SK-N-SH (cell line): ENCODE data around the gene GJA9. TPM values are rescaled to one million over a fixed set of nuclear protein-coding genes. Genes with fewer than 3 reads are reported as not detected.

Source experiments
- CTCF ChIA-PET: fragments of 300-600, 350-600 bp; formaldehyde crosslinking; extraction: SDS; loops from one replicate; lab custom pipeline; 2021; lab: Yijun Ruan, JAX
- POLR2A ChIA-PET: fragments of 350-600 bp; sonication (Branson Sonifier 250); formaldehyde crosslinking; extraction: SDS; loops from one replicate; lab custom pipeline; 2020; ENCODE audit warnings: antibody characterized with exemption, inconsistent platforms; lab: Yijun Ruan, JAX
- DNase-seq: peaks from one replicate; pipeline ENCODE4 v3.0.0; 2012
- H2AFZ ChIP-seq: fragments of 200-600 bp; sonication (generic); 2 replicates; pipeline ENCODE4 v1.8.1; 2016; ENCODE audit warnings: antibody characterized with exemption, mild to moderate bottlenecking, low read depth
- H3F3A ChIP-seq: fragments of 200-600 bp; sonication (generic); replicated peaks from 2 replicates; pipeline ENCODE3; 2016; ENCODE audit warnings: antibody characterized with exemption, mild to moderate bottlenecking; ENCODE audit not compliant: insufficient read depth
- H3K27ac ChIP-seq, 2 experiments: fragments of 200-500 bp in 1 of 2; fragments of 200-600 bp in 1 of 2; sonication (Bioruptor generic) in 1 of 2; sonication (generic), shearing (Covaris generic) in 1 of 2; 2 replicates each; pipeline versions ENCODE4 v1.5.1 to v1.6.1; 2014 to 2016; ENCODE audit warnings: low read depth in 2 of 2, inconsistent platforms in 1 of 2, low read length in 1 of 2, mild to moderate bottlenecking in 1 of 2, mixed read lengths in 1 of 2
- H3K27me3 ChIP-seq: fragments of 200-600 bp; sonication (generic), shearing (Covaris generic); 2 replicates; pipeline ENCODE4 v1.6.1; 2016; ENCODE audit warnings: mixed run types; ENCODE audit not compliant: insufficient read depth
- H3K36me3 ChIP-seq, 2 experiments: fragments of 200-500 bp in 1 of 2; fragments of 200-600 bp in 1 of 2; sonication (Bioruptor generic) in 1 of 2; sonication (generic) in 1 of 2; replicated peaks in 1 of 2; 2 replicates each; pipeline versions ENCODE3 to v1.5.1; 2014 to 2016; ENCODE audit warnings: low read length in 1 of 2, mild to moderate bottlenecking in 1 of 2; ENCODE audit not compliant: insufficient read depth in 2 of 2, control insufficient read depth in 1 of 2
- H3K4me1 ChIP-seq, 2 experiments: fragments of 200-500 bp in 1 of 2; fragments of 200-600 bp in 1 of 2; sonication (Bioruptor generic) in 1 of 2; sonication (generic), shearing (Covaris generic) in 1 of 2; 2 replicates each; pipeline versions ENCODE4 v1.5.1 to v1.6.1; 2014 to 2016; ENCODE audit warnings: low read depth in 1 of 2, low read length in 1 of 2, mixed run types in 1 of 2; ENCODE audit not compliant: insufficient read depth in 2 of 2, control insufficient read depth in 1 of 2
- H3K4me2 ChIP-seq: fragments of 200-600 bp; sonication (generic), shearing (Covaris generic); 2 replicates; pipeline ENCODE4 v1.6.1; 2017; ENCODE audit warnings: mixed run types
- H3K4me3 ChIP-seq, 2 experiments: fragments of 200-500 bp in 1 of 2; fragments of 200-600 bp in 1 of 2; sonication (Bioruptor generic) in 1 of 2; sonication (generic), shearing (Covaris generic) in 1 of 2; 2 replicates each; pipeline versions ENCODE4 v1.5.1 to v1.8.1; 2014 to 2016; ENCODE audit warnings: low read depth in 2 of 2, inconsistent platforms in 1 of 2, low read length in 1 of 2, mild to moderate bottlenecking in 1 of 2, mixed read lengths in 1 of 2, moderate library complexity in 1 of 2
- H3K79me2 ChIP-seq: fragments of 200-600 bp; sonication (generic); 2 replicates; pipeline ENCODE4 v1.8.1; 2017; ENCODE audit warnings: mild to moderate bottlenecking; ENCODE audit not compliant: insufficient read depth
- H3K9ac ChIP-seq: fragments of 200-600 bp; sonication (generic); 2 replicates; pipeline ENCODE4 v1.6.1; 2017; ENCODE audit warnings: mixed run types
- H3K9me2 ChIP-seq: fragments of 200-600 bp; sonication (generic); 2 replicates; pipeline ENCODE4 v1.6.1; 2017; ENCODE audit warnings: mixed run types
- H3K9me3 ChIP-seq: fragments of 200-600 bp; sonication (generic); 2 replicates; pipeline ENCODE4 v1.6.1; 2017; ENCODE audit warnings: mixed run types, mild to moderate bottlenecking, moderate library complexity
- H4K20me1 ChIP-seq: fragments of 200-600 bp; sonication (generic); 2 replicates; pipeline ENCODE4 v1.6.1; 2017; ENCODE audit warnings: mild to moderate bottlenecking, mixed run types; ENCODE audit not compliant: insufficient read depth
- CHD2 ChIP-seq: fragments of 150-350 bp; IDR thresholded peaks from 2 replicates; pipeline ENCODE4 v1.6.1; 2018; ENCODE audit warnings: low read length; ENCODE audit not compliant: partially characterized antibody
- ELF1 ChIP-seq: IDR thresholded peaks from 2 replicates; pipeline ENCODE4 v1.4.0; 2012
- FOXM1 ChIP-seq: IDR thresholded peaks from 2 replicates; pipeline ENCODE4 v1.4.0; 2012; ENCODE audit warnings: low read depth, mild to moderate bottlenecking
- MEF2A ChIP-seq: IDR thresholded peaks from 2 replicates; pipeline ENCODE4 v1.4.0; 2012; ENCODE audit warnings: low read depth, borderline replicate concordance
- POLR2AphosphoS5 ChIP-seq: IDR thresholded peaks from 2 replicates; pipeline ENCODE4 v1.6.1; 2012; ENCODE audit warnings: low read depth, low read length
- YY1 ChIP-seq: IDR thresholded peaks from 2 replicates; pipeline ENCODE4 v1.4.0; 2012; ENCODE audit warnings: low read depth, mild to moderate bottlenecking
- WGBS: methylation state at CpG from one replicate; pipeline ENCODE4 v1.1.6; 2017; ENCODE audit warnings: low lambda C conversion rate; 5-methylcytosine and 5-hydroxymethylcytosine counted together
- polyA plus RNA-seq, 3 experiments: library from polyadenylated mRNA; depleted of rRNA; stranded (reverse); fragments of >200 nt; gene quantifications; 2 replicates each; pipeline ENCODE4 v1.2.3, GENCODE V29; 2012

Gene GJA9
- polyA plus RNA-seq, 1 of the 3 experiments (the other 2 are of a cell fraction) = not detected

DNA sequence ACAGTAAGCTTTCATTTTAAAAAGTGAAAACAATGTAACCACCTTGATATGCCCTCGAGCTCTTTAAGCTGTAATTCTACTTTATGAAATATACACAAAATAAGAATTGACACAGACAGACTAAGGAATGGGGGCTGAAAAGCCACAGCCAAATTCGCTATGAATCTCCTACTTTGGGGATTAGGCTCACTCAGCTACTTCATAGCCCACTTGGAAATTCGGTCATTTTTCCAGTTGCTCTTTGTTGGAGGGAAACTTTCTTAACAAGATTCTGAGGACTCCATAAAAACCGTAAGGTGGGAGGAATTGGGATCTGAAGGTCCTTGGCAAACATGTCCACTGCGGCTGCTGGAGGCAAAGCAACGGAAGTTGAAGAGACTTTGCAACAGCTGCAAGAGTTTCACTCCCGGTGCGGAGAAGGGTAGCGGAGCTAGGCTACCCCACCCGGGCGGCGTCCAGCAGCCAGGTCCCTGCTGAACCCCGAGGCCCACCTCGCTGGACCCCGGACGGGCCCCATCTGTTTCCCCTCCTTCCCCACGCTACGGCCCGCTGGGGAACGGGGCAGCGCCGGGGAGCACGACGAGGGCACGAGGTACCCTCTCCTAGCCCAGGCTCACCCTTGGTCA lies 8.9 kb downstream of the GJA9 start:
- peaks cover 6% of the 10 kb centered on the region in 2 experiments; a peak in 2 of 4 replicates for H3K4me1 ChIP-seq
- WGBS = 15% methylated on average over 6 of the region's 25 CpGs
- H3K27ac ChIP-seq = peak overlapping the region; percentile 36 to 38; a peak in 2 of 4 replicates
- peak overlapping the region; percentile 70 for H2AFZ ChIP-seq
- peak overlapping the region; percentile 78 for H3K9ac ChIP-seq
- TF ChIP-seq CHD2 (no peak), POLR2AphosphoS5 (no peak)
- H3K9me2 ChIP-seq = no peaks in the 10 kb centered on the region
- no peak for DNase-seq
- H3K4me3 ChIP-seq = peak overlapping the region; percentile 88 to 97
- H3K9me3 ChIP-seq = no peaks in the 10 kb centered on the region
- peaks cover 0 to 8% of the 10 kb centered on the region in 2 experiments for H3K36me3 ChIP-seq
- H3F3A ChIP-seq = peaks cover 5% of the 10 kb centered on the region
- H4K20me1 ChIP-seq = no peaks in the 10 kb centered on the region
- H3K27me3 ChIP-seq = no peaks in the 10 kb centered on the region
- H3K79me2 ChIP-seq = peaks cover 44% of the 10 kb centered on the region
- POLR2A ChIA-PET = interaction anchor here (0.6 to 1.5 kb wide), 2 partner anchors 16 to 154 kb away, joined by 3 to 5 read pairs; partner anchors contain the start of gene NDUFS5
- peak overlapping the region; percentile 94 for H3K4me2 ChIP-seq
- CTCF ChIA-PET = interaction anchor here (1.0 to 1.9 kb wide), 4 partner anchors 10 to 226 kb away, joined by 3 to 4 read pairs (median 3); no protein-coding TSS in a partner anchor

- H3K9me2 ChIP-seq = no peaks in the 10 kb centered on the region
- no peak overlapping the region for H3K9ac ChIP-seq
- DNase-seq = no peak
- peaks cover 0 to 19% of the 10 kb centered on the region in 2 experiments for H3K36me3 ChIP-seq
- H3F3A ChIP-seq = peaks cover 5% of the 10 kb centered on the region
- 100% methylated on average over 5 of the region's 8 CpGs for WGBS
- peaks cover 6% of the 10 kb centered on the region in 2 experiments; a peak in 2 of 4 replicates for H3K4me1 ChIP-seq
- no peaks in the 10 kb centered on the region for H3K27me3 ChIP-seq
- H3K79me2 ChIP-seq = peaks cover 55% of the 10 kb centered on the region
- H3K27ac ChIP-seq = no peak overlapping the region
- TF ChIP-seq ELF1 (no peak), YY1 (no peak)
- TF ChIP-seq, all 33 proteins: peak for 0
- no peak overlapping the region for H2AFZ ChIP-seq
- no peaks in the 10 kb centered on the region for H3K9me3 ChIP-seq
- ChIA-PET POLR2A (no interaction called here), CTCF (interaction anchor here (1.0 to 1.1 kb wide), 2 partner anchors 15 to 221 kb away, joined by 3 to 4 read pairs; no protein-coding TSS in a partner anchor)
- H3K4me2 ChIP-seq = no peak overlapping the region
- H4K20me1 ChIP-seq = no peaks in the 10 kb centered on the region
- no peak overlapping the region for H3K4me3 ChIP-seq
Measured at GRCh38 chr1:38870996-38871395, 10.4 kb downstream of the GJA9 start.

DNA sequence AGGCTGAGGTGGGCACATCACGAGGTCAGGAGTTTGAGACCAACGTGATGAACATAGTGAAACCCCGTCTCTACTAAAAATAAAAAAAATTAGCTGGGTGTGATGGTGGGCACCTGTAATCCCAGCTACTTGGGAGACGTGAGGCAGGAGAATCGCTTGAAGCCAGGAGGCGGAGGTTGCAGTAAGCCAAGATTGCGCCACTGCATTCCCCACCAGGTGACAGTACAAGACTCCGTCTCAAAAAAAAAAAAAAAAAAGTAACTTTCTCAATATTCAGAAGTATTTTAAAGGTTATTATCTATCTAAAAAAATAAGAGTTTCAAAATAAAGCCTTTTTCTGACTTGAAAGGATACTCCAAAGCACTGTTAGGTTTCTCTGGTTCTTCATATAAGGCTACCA lies 14.2 kb downstream of the GJA9 start:
- DNase-seq = no peak
- Histone ChIP-seq H3F3A (peaks cover 7% of the 10 kb centered on the region), H3K79me2 (peaks cover 45% of the 10 kb centered on the region), H3K4me3 (no peak overlapping the region), H3K9ac (no peak overlapping the region), H3K9me3 (no peaks in the 10 kb centered on the region), H3K27me3 (no peaks in the 10 kb centered on the region), H3K4me2 (no peak overlapping the region), H2AFZ (no peak overlapping the region), H3K27ac (no peak overlapping the region), H3K36me3 (peaks cover 20 to 41% of the 10 kb centered on the region in 2 experiments), H3K9me2 (no peaks in the 10 kb centered on the region), H3K4me1 (peaks cover 0 to 6% of the 10 kb centered on the region in 2 experiments; a peak in 1 of 4 replicates), H4K20me1 (no peaks in the 10 kb centered on the region)
- WGBS = 95% methylated on average over 8 of the region's 8 CpGs
- POLR2A ChIA-PET = no interaction called here
- CTCF ChIA-PET = no interaction called here
- no peak for TF ChIP-seq MEF2A
- TF ChIP-seq FOXM1 = no peak
- no peak for TF ChIP-seq POLR2AphosphoS5
